HG03378 (cell line): ENCODE measurements around the gene CACNA1H.
"Not testable (repeated sequence)": the region's sequence is repeated elsewhere in the genome, so short reads cannot be mapped to it uniquely, and the experiment has no call there.

Experiments
- ATAC-seq: cut with Tn5 transposase; IDR thresholded peaks from one replicate; pipeline ENCODE4 v1.9.1; 2021; ENCODE audit warnings: mild to moderate bottlenecking, moderate library complexity; ENCODE audit not compliant: unreplicated experiment

CACNA1H gene

GRCh38 chr16:1262210-1262845 is 109.4 kb downstream of the CACNA1H start:
- no peak for ATAC-seq

- no peak for ATAC-seq
These were observed 109.9 kb downstream of the CACNA1H start for GRCh38 chr16:1262846-1263221.

- no peak for ATAC-seq
These were observed 110.9 kb downstream of the CACNA1H start for GRCh38 chr16:1263591-1264344.

GRCh38 chr16:1264345-1265089 is 111.6 kb downstream of the CACNA1H start:
- ATAC-seq, result no peak

- no peak for ATAC-seq
These were observed 112.3 kb downstream of the CACNA1H start for GRCh38 chr16:1265090-1265630.

- ATAC-seq, result no peak
These were observed 112.9 kb downstream of the CACNA1H start for GRCh38 chr16:1265826-1266225.

GRCh38 chr16:1269418-1269817 is 116.5 kb downstream of the CACNA1H start:
- not testable (repeated sequence) for ATAC-seq

GRCh38 chr16:1271380-1271723 is 118.4 kb downstream of the CACNA1H start:
- no peak for ATAC-seq
